ENCODE results near the gene TRPV5.

DNA sequence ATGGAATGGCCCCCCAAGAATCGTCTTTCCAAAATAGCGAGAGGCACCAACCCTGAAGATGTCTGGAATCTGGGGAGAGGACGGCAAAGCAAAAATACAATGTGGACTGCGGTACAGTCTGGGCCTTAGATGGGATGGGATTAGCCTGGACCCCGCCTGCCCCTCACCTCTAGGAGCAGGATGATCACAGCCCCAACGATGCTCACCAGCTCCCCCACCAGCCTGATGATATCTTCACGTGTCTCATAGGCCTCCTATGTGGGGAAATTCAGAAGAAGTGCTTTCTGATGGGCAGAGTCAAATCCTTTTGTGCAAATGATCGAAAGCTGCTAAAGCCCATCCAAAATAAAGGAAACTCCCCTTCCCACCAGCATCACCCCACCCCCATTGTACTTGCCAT, 18.2 kb downstream of the TRPV5 start:
- TF ChIP-seq, protein P1, sequence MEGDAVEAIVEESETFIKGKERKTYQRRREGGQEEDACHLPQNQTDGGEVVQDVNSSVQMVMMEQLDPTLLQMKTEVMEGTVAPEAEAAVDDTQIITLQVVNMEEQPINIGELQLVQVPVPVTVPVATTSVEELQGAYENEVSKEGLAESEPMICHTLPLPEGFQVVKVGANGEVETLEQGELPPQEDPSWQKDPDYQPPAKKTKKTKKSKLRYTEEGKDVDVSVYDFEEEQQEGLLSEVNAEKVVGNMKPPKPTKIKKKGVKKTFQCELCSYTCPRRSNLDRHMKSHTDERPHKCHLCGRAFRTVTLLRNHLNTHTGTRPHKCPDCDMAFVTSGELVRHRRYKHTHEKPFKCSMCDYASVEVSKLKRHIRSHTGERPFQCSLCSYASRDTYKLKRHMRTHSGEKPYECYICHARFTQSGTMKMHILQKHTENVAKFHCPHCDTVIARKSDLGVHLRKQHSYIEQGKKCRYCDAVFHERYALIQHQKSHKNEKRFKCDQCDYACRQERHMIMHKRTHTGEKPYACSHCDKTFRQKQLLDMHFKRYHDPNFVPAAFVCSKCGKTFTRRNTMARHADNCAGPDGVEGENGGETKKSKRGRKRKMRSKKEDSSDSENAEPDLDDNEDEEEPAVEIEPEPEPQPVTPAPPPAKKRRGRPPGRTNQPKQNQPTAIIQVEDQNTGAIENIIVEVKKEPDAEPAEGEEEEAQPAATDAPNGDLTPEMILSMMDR (IDR thresholded peaks at IDR 0.05), result no peak
- TF ChIP-seq POLR2A (IDR thresholded peaks at IDR 0.05), result no peak
